ENCODE results near the gene TANGO2. TPM values are rescaled to one million over a fixed set of nuclear protein-coding genes. Genes with fewer than 3 reads are reported as not detected.

TANGO2 gene
- total RNA-seq, 2 experiments from 2014 or later = 15.7 to 18.3 TPM

DNA sequence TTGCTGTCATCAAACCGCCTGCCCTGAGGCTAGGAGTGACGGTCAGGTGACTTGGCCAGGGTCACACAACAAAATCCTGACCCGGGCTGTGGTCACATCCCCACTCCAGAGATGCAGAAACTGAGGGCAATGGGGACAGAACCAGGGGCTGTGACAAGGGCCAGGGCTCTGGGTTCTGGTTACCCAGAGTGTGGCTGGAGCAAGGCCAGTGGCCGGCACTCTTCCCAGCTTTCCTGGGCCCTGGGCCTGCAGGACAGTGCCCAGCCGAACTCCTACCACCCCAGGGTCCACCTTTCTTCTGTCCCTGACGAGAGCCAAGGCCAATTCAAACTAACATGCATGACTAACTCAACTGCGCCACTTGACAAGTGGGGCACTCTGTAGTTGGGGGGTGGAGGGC, 40.1 kb upstream of the TANGO2 start:
- Mint-ChIP-seq H3K27ac (no peak overlapping the region), H3K4me1 (ENCODE audit: low read depth) (peaks cover 2% of the 10 kb centered on the region), H3K9me3 (no peaks in the 10 kb centered on the region), H3K27me3 (no peaks in the 10 kb centered on the region), H3K36me3 (ENCODE audit: low read depth) (no peaks in the 10 kb centered on the region), H3K4me3 (no peak overlapping the region)
- no peak for ATAC-seq
- DNase-seq = no peak
- TF ChIP-seq, protein P1, sequence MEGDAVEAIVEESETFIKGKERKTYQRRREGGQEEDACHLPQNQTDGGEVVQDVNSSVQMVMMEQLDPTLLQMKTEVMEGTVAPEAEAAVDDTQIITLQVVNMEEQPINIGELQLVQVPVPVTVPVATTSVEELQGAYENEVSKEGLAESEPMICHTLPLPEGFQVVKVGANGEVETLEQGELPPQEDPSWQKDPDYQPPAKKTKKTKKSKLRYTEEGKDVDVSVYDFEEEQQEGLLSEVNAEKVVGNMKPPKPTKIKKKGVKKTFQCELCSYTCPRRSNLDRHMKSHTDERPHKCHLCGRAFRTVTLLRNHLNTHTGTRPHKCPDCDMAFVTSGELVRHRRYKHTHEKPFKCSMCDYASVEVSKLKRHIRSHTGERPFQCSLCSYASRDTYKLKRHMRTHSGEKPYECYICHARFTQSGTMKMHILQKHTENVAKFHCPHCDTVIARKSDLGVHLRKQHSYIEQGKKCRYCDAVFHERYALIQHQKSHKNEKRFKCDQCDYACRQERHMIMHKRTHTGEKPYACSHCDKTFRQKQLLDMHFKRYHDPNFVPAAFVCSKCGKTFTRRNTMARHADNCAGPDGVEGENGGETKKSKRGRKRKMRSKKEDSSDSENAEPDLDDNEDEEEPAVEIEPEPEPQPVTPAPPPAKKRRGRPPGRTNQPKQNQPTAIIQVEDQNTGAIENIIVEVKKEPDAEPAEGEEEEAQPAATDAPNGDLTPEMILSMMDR (IDR thresholded peaks at IDR 0.05) = no peak
- intact Hi-C loops (cut with micrococcal nuclease) = no loop called here
- POLR2A ChIA-PET = no interaction called here
- CTCF ChIA-PET = interaction anchor here (1.6 kb wide), 1 partner anchor 9 kb away, joined by 5 read pairs; no protein-coding TSS in a partner anchor

DNA sequence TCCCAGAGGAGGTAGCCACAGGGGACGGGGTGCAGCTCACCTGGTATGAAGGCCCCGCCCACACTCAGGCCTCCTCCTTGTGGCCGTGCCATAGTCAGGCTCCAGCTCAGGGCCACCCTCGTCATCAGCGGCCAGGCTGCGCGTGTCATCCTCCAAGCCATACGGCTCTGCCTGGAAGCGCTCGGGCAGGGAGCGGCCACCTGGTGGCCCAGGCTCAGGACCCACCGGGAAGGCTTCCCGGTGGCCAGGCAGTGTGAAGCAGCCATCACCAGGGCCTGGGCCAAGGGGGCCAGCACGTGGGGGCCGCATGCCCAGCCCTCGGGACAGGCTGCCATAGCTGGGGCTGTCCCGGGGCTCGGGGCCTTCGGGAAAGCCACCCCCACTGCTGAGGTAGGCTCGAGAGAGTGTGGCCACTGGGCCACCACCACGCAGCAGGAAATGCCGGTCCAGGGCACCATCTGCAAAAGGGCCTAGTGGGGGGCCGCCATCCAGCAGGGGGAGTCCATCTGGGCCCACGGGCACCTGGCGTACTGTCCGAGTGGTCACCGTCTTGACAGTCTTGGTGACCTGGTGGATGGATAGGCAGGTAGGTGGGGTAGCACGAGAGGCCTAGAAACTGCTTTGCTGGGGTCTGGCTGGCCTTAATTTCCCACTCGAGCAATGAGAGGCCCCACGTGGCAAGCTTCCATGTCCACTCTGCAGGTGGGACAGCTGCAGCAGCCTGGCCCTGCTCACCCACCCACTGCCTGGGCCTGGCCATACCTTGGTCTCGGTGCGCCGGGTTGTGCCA, 39.5 kb upstream of the TANGO2 start:
- CTCF ChIA-PET = interaction anchor here (1.6 kb wide), 1 partner anchor 10 kb away, joined by 5 read pairs; no protein-coding TSS in a partner anchor
- TF ChIP-seq, protein P1 (IDR thresholded peaks at IDR 0.05) = no peak
- no peak for ATAC-seq
- Mint-ChIP-seq H3K36me3 (ENCODE audit: low read depth) (no peaks in the 10 kb centered on the region), H3K9me3 (no peaks in the 10 kb centered on the region), H3K4me1 (ENCODE audit: low read depth) (peaks cover 2% of the 10 kb centered on the region), H3K4me3 (no peak overlapping the region), H3K27ac (no peak overlapping the region), H3K27me3 (no peaks in the 10 kb centered on the region)
- POLR2A ChIA-PET = no interaction called here
- no peak for DNase-seq
- intact Hi-C loops (cut with micrococcal nuclease) = no loop called here

DNA sequence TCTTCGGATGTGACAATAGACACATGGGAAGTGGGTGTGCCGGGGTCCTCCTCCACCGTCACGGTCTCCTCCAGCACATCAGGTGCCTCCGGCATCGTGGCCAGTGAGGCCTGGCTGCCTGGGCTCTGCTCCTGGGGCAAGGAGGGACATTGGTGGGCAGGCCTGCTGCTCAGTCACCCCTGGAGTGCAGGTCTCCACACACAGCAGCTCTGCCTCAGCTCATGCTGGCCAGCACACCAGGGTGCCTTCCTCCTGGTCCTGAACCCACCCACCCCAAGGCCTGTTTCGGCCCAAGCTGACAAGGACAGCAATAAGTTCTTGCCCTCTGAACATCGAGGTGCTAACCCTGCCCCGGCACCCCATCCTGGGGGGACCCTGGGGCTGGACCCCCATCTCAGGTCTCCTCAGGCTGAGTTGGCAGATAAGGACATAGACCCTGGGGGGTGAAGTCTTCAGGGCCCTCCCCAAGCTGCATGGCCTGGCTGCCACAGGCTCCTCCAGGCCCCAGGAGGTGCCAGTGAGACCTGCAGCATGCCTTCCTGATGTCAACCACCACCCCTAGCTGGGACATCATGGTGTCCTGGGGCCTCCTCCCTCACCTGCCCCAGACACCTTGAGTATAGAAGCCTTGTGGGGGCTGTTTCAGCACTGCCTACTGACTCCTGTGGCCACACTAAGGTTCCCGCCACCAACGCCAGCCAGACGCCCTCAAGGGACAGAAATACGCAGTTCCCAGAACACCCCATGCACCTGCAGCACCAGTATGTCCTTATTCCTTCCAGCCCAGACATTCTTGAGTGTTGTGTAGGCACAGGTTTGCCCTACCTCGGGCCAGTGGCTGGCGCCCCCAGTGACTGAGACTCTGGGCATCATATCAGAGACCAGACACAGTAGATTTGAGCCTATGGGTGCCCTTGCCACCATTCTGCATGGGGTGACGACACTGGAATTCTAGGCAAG, 38.7 kb upstream of the TANGO2 start:
- intact Hi-C loops (cut with micrococcal nuclease) = no loop called here
- H3K27me3 Mint-ChIP-seq = no peaks in the 10 kb centered on the region
- TF ChIP-seq, protein P1 (IDR thresholded peaks at IDR 0.05) = no peak
- ChIA-PET POLR2A (no interaction called here), CTCF (interaction anchor here (1.6 kb wide), 1 partner anchor 11 kb away, joined by 5 read pairs; no protein-coding TSS in a partner anchor)
- ATAC-seq = no peak
- no peak overlapping the region for H3K4me3 Mint-ChIP-seq
- H3K36me3 Mint-ChIP-seq (ENCODE audit: low read depth) = no peaks in the 10 kb centered on the region
- no peak overlapping the region for H3K27ac Mint-ChIP-seq
- peaks cover 2% of the 10 kb centered on the region for H3K4me1 Mint-ChIP-seq (ENCODE audit: low read depth)
- DNase-seq = no peak
- no peaks in the 10 kb centered on the region for H3K9me3 Mint-ChIP-seq

DNA sequence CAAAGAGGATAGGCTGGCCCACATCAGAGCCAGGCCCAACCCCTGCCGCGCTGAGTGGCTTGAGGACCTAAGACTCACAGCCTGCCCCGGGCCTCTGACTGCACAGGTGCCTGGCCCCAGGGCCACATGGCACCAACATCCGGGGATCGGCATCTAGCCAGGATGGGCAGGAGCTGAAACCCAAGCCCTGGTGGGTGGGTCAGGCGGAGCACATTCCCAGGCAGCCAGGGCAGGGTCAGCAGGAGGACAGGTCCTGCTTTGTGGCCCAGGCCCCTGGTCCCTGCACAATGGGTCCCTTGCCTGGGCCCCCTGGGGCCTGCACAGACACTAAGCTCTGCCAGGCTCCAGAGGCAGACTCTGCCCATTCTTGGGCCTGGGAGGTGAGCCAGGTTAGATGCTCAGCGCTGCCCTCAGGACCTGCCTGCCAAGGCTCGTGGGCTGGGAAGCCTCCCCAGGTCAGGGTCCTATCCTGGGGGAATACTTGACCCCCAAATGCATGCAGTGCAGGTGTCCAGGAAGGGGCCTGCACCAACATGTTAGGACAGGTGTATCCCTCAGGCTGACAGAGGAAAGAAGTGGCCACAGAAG, 37.8 kb upstream of the TANGO2 start:
- ATAC-seq = no peak
- DNase-seq = no peak
- CTCF ChIA-PET = no interaction called here
- intact Hi-C loops (cut with micrococcal nuclease) = no loop called here
- Mint-ChIP-seq H3K4me3 (no peak overlapping the region), H3K9me3 (no peaks in the 10 kb centered on the region), H3K36me3 (ENCODE audit: low read depth) (no peaks in the 10 kb centered on the region), H3K27me3 (no peaks in the 10 kb centered on the region), H3K27ac (no peak overlapping the region), H3K4me1 (ENCODE audit: low read depth) (peaks cover 2% of the 10 kb centered on the region)
- TF ChIP-seq, protein P1 (IDR thresholded peaks at IDR 0.05) = no peak
- POLR2A ChIA-PET = interaction anchor here (2.4 kb wide), 1 partner anchor 12 kb away, joined by 5 read pairs; no protein-coding TSS in a partner anchor

All from activated CD8-positive, alpha-beta T cell treated with anti-CD3 and anti-CD28 coated beads for 36 hours (primary cell).